HG03159 (cell line): Measurements from ENCODE around the gene FAR1.
"Not testable (repeated sequence)": the region's sequence is repeated elsewhere in the genome, so short reads cannot be mapped to it uniquely, and the experiment has no call there.

Source experiments
- ATAC-seq: cut with Tn5 transposase; IDR thresholded peaks from one replicate; pipeline ENCODE4 v1.9.1; 2021; ENCODE audit warnings: mild to moderate bottlenecking, moderate library complexity; ENCODE audit not compliant: unreplicated experiment

Gene FAR1

GRCh38 chr11:13702071-13702470, 33.6 kb downstream of the FAR1 start:
- no peak for ATAC-seq

GRCh38 chr11:13705710-13706109, 37.2 kb downstream of the FAR1 start:
- ATAC-seq, result no peak

GRCh38 chr11:13713982-13714381, 45.5 kb downstream of the FAR1 start:
- ATAC-seq, result no peak

GRCh38 chr11:13717331-13717730, 48.9 kb downstream of the FAR1 start:
- ATAC-seq, result no peak

- ATAC-seq, result no peak
Measured at GRCh38 chr11:13718394-13718793, 49.9 kb downstream of the FAR1 start.

- no peak for ATAC-seq
Measured at GRCh38 chr11:13720940-13721339, 52.5 kb downstream of the FAR1 start.

GRCh38 chr11:13721760-13722159, 53.3 kb downstream of the FAR1 start:
- ATAC-seq, result no peak

GRCh38 chr11:13726456-13726855, 58.0 kb downstream of the FAR1 start:
- no peak for ATAC-seq

GRCh38 chr11:13728076-13728475, 59.6 kb downstream of the FAR1 start:
- no peak for ATAC-seq

GRCh38 chr11:13734530-13734929, 66.1 kb downstream of the FAR1 start:
- no peak for ATAC-seq

- no peak for ATAC-seq
Measured at GRCh38 chr11:13745165-13745564, 76.7 kb downstream of the FAR1 start.

- ATAC-seq, result not testable (repeated sequence)
Measured at GRCh38 chr11:13753316-13753715, 84.8 kb downstream of the FAR1 start.

- no peak for ATAC-seq
Measured at GRCh38 chr11:13759050-13759449, 90.6 kb downstream of the FAR1 start.

- no peak for ATAC-seq
Measured at GRCh38 chr11:13760115-13760514, 91.6 kb downstream of the FAR1 start.

- no peak for ATAC-seq
Measured at GRCh38 chr11:13761250-13761649, 92.8 kb downstream of the FAR1 start.

GRCh38 chr11:13761716-13762115, 93.2 kb downstream of the FAR1 start:
- no peak for ATAC-seq

- ATAC-seq, result no peak
Measured at GRCh38 chr11:13762718-13763117, 94.2 kb downstream of the FAR1 start.

GRCh38 chr11:13763341-13763740, 94.9 kb downstream of the FAR1 start:
- no peak for ATAC-seq

GRCh38 chr11:13765886-13766285, 97.4 kb downstream of the FAR1 start:
- ATAC-seq, result no peak

GRCh38 chr11:13767471-13767870, 99.0 kb downstream of the FAR1 start:
- ATAC-seq, result no peak

GRCh38 chr11:13769188-13769587, 100.7 kb downstream of the FAR1 start:
- no peak for ATAC-seq

- no peak for ATAC-seq
Measured at GRCh38 chr11:13771151-13771550, 102.7 kb downstream of the FAR1 start.

- ATAC-seq, result peak; percentile 77
Measured at GRCh38 chr11:13772223-13773046, 104.0 kb downstream of the FAR1 start.
